Measurements from ENCODE around the gene TM9SF2.
"Not testable (repeated sequence)": the region's sequence is repeated elsewhere in the genome, so short reads cannot be mapped to it uniquely, and the experiment has no call there.

The TM9SF2 gene, protein sequence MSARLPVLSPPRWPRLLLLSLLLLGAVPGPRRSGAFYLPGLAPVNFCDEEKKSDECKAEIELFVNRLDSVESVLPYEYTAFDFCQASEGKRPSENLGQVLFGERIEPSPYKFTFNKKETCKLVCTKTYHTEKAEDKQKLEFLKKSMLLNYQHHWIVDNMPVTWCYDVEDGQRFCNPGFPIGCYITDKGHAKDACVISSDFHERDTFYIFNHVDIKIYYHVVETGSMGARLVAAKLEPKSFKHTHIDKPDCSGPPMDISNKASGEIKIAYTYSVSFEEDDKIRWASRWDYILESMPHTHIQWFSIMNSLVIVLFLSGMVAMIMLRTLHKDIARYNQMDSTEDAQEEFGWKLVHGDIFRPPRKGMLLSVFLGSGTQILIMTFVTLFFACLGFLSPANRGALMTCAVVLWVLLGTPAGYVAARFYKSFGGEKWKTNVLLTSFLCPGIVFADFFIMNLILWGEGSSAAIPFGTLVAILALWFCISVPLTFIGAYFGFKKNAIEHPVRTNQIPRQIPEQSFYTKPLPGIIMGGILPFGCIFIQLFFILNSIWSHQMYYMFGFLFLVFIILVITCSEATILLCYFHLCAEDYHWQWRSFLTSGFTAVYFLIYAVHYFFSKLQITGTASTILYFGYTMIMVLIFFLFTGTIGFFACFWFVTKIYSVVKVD

GRCh38 chr13:99501184-99501847 lies at the start of gene TM9SF2:
TSS of gene TM9SF2 (plus strand) at chr13:99501472. CDS start at chr13:99501607, 135 bp downstream.
- peak; percentile 91 to 95 for DNase-seq

GRCh38 chr13:99454518-99455183 lies 46.6 kb upstream of the TM9SF2 start:
- no peak for DNase-seq

GRCh38 chr13:99459099-99459850 lies 42.0 kb upstream of the TM9SF2 start:
- no peak for DNase-seq

- DNase-seq, result not testable (repeated sequence)
Observed at GRCh38 chr13:99460802-99461201, 40.5 kb upstream of the TM9SF2 start.

- DNase-seq, result no peak
Observed at GRCh38 chr13:99463646-99464397, 37.5 kb upstream of the TM9SF2 start.

- no peak for DNase-seq
Observed at GRCh38 chr13:99464441-99464949, 36.8 kb upstream of the TM9SF2 start.

GRCh38 chr13:99465454-99465853 lies 35.8 kb upstream of the TM9SF2 start:
- DNase-seq, result no peak

- no peak for DNase-seq
Observed at GRCh38 chr13:99467764-99468163, 33.5 kb upstream of the TM9SF2 start.

GRCh38 chr13:99469041-99469440 lies 32.2 kb upstream of the TM9SF2 start:
- no peak for DNase-seq

GRCh38 chr13:99470027-99470426 lies 31.2 kb upstream of the TM9SF2 start:
- no peak for DNase-seq

GRCh38 chr13:99471221-99472121 lies 29.8 kb upstream of the TM9SF2 start:
- DNase-seq, result no peak

- DNase-seq, result no peak
Observed at GRCh38 chr13:99472122-99472440, 29.2 kb upstream of the TM9SF2 start.

DNA sequence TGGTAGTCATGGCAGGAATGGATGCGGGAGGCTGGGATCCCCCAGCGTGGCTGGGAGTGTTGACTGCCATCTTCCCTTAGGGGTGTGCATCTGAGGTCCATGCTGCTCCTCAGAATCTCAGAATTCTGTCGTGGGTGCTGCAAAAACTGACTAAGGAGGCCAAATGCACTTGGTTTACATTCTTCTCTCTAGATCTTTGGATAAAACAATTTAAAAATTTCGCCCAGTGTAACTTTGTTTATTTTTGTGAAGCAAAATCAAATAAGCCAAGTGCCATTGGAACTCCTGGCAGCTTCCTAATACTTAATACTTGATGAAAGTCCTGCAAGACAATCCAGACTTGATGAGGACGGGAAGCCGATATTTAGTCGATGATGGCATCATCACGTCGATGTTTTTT lies 27.8 kb upstream of the TM9SF2 start:
- DNase-seq, result no peak

GRCh38 chr13:99476648-99477047 lies 24.6 kb upstream of the TM9SF2 start:
- no peak for DNase-seq

- DNase-seq, result no peak
Observed at GRCh38 chr13:99477493-99477892, 23.8 kb upstream of the TM9SF2 start.

DNA sequence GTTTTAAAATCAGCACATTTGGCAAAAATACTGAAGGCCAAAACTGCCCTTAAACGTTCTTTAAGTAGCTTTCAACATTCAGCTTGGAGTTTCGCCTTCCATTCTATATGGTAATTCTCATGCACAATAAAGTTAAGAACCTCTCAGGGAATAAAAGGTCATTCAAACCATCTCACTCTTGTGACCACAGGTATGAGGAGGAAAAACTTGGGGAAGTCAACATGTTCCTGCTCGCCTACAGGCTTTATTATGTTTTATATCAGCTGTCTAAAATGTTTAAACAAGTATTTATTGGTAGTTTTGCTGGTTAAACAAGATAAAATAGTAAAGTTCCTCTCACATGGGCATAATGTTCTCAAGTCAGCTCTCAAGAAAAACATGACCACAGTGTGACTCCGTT lies 19.9 kb upstream of the TM9SF2 start:
- DNase-seq, result no peak

GRCh38 chr13:99484473-99484872 lies 16.8 kb upstream of the TM9SF2 start:
- DNase-seq, result no peak

- DNase-seq, result no peak
Observed at GRCh38 chr13:99486996-99487395, 14.3 kb upstream of the TM9SF2 start.

DNA sequence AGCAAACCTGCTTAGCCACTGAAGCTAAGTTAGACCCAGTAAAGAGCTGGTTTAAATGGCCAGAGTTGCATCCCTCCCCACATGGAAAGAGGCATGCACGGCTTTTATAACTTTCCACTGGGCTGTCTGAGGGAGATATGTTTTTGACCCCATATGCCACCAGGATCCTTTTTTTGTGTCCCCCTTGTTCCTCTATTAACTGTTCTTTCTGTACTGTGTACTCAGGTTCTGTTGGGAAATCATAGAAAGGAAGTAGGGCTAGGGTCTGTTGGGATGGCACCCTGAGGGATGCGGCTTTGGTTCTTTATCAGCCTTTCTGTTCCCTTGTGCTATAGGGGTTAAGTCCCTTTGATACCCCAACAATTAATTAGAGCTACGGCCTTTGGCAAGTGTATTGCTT lies 12.2 kb upstream of the TM9SF2 start:
- no peak for DNase-seq

GRCh38 chr13:99491750-99492149 lies 9.5 kb upstream of the TM9SF2 start:
- not testable (repeated sequence) for DNase-seq
